GM21825 (cell line): Measurements from ENCODE around the gene HSD17B2.

Experiments
- ATAC-seq: cut with Tn5 transposase; IDR thresholded peaks from one replicate; pipeline ENCODE4 v1.9.1; 2021; ENCODE audit warnings: mild to moderate bottlenecking, moderate library complexity; ENCODE audit not compliant: unreplicated experiment

Gene HSD17B2

GRCh38 chr16:82047374-82047773, 12.3 kb downstream of the HSD17B2 start:
- no peak for ATAC-seq

GRCh38 chr16:82047787-82048186, 12.7 kb downstream of the HSD17B2 start:
- ATAC-seq: no peak

- ATAC-seq: no peak
Observed at GRCh38 chr16:82049484-82049883, 14.4 kb downstream of the HSD17B2 start.

- no peak for ATAC-seq
Observed at GRCh38 chr16:82050506-82050905, 15.5 kb downstream of the HSD17B2 start.

GRCh38 chr16:82050909-82051357, 15.9 kb downstream of the HSD17B2 start:
- ATAC-seq: no peak

GRCh38 chr16:82051656-82052055, 16.6 kb downstream of the HSD17B2 start:
- no peak for ATAC-seq

GRCh38 chr16:82055117-82055516, 20.1 kb downstream of the HSD17B2 start:
- ATAC-seq: no peak

GRCh38 chr16:82055728-82056549, 20.9 kb downstream of the HSD17B2 start:
- ATAC-seq: no peak

GRCh38 chr16:82056550-82056896, 21.5 kb downstream of the HSD17B2 start:
- no peak for ATAC-seq

- ATAC-seq: no peak
Observed at GRCh38 chr16:82059161-82059982, 24.3 kb downstream of the HSD17B2 start.

GRCh38 chr16:82059983-82060421, 24.9 kb downstream of the HSD17B2 start:
- no peak for ATAC-seq

- ATAC-seq: no peak
Observed at GRCh38 chr16:82061861-82062525, 26.9 kb downstream of the HSD17B2 start.

- ATAC-seq: no peak
Observed at GRCh38 chr16:82062645-82063058, 27.6 kb downstream of the HSD17B2 start.

- no peak for ATAC-seq
Observed at GRCh38 chr16:82063456-82064082, 28.5 kb downstream of the HSD17B2 start.

- ATAC-seq: no peak
Observed at GRCh38 chr16:82067042-82067803, 32.2 kb downstream of the HSD17B2 start.

- no peak for ATAC-seq
Observed at GRCh38 chr16:82067804-82068325, 32.8 kb downstream of the HSD17B2 start.

- ATAC-seq: no peak
Observed at GRCh38 chr16:82070656-82071369, 35.8 kb downstream of the HSD17B2 start.

GRCh38 chr16:82071421-82071820, 36.4 kb downstream of the HSD17B2 start:
- ATAC-seq: no peak

GRCh38 chr16:82072313-82072712, 37.3 kb downstream of the HSD17B2 start:
- no peak for ATAC-seq
